Measurements from ENCODE around the gene OPCML. TPM values are rescaled to one million over a fixed set of nuclear protein-coding genes. Genes with fewer than 3 reads are reported as not detected.

OPCML gene
- total RNA-seq, 4 donors from 2014 or later: 0.16 TPM; not detected in 3

- no peak overlapping the region for H3K4me3 ChIP-seq (ENCODE audit: low read depth, poor library complexity, severe bottlenecking)
- 68 to 69% methylated on average over 6 of the region's 6 CpGs for WGBS, 2 donors
- TF ChIP-seq, protein P1, sequence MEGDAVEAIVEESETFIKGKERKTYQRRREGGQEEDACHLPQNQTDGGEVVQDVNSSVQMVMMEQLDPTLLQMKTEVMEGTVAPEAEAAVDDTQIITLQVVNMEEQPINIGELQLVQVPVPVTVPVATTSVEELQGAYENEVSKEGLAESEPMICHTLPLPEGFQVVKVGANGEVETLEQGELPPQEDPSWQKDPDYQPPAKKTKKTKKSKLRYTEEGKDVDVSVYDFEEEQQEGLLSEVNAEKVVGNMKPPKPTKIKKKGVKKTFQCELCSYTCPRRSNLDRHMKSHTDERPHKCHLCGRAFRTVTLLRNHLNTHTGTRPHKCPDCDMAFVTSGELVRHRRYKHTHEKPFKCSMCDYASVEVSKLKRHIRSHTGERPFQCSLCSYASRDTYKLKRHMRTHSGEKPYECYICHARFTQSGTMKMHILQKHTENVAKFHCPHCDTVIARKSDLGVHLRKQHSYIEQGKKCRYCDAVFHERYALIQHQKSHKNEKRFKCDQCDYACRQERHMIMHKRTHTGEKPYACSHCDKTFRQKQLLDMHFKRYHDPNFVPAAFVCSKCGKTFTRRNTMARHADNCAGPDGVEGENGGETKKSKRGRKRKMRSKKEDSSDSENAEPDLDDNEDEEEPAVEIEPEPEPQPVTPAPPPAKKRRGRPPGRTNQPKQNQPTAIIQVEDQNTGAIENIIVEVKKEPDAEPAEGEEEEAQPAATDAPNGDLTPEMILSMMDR (IDR thresholded peaks at IDR 0.05): no peak
- TF ChIP-seq POLR2A (IDR thresholded peaks at IDR 0.05): no peak
- intact Hi-C loops (cut with DNase I; ENCODE audit: low total_unique reads): no loop called here
- no peak for DNase-seq (ENCODE audit: low spot score in 2 of 2)
Observed at GRCh38 chr11:132519241-132519815, 1013.0 kb downstream of the OPCML start.

DNA sequence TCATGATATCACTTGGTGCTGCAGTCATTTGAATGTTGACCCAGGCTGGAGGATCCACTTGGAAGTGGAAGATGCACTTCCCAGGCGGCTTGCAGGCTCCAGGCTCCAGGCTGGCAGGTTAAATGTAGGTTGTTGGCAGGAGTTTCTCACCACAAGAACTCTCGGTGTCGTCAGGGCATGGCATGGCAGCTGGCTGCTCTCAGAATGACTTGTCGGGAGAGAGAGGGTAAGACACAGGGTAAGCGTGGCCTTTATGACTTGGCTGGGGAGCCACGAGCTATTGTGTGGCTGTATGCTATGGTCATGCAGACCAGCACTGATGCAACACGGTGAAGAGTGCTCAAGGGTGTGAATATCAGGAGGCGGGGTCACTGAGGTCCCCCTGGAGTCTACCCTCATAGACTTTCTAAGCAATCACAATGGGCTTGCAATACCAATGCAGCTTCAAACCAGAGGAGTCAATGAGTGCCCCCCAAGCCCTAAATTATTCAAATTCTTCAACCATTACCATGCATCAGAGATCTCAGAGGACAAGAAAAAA lies 1027.7 kb downstream of the OPCML start:
- TF ChIP-seq POLR2A (IDR thresholded peaks at IDR 0.05): no peak
- TF ChIP-seq, protein P1 (IDR thresholded peaks at IDR 0.05): no peak
- intact Hi-C loops (cut with DNase I; ENCODE audit: low total_unique reads): no loop called here
- whole genome bisulfite sequencing, 2 donors: 72 to 77% methylated on average over 8 of the region's 8 CpGs
- H3K4me3 ChIP-seq (ENCODE audit: low read depth, poor library complexity, severe bottlenecking): no peak overlapping the region
- no peak for DNase-seq (ENCODE audit: low spot score in 2 of 2)

GRCh38 chr11:132501356-132501755 lies 1030.9 kb downstream of the OPCML start:
- no peak for TF ChIP-seq POLR2A (IDR thresholded peaks at IDR 0.05)
- TF ChIP-seq, protein P1 (IDR thresholded peaks at IDR 0.05): no peak
- intact Hi-C loops (cut with DNase I; ENCODE audit: low total_unique reads): no loop called here
- no peak for DNase-seq (ENCODE audit: low spot score in 2 of 2)
- WGBS, 2 donors: 80 to 87% methylated on average over 4 of the region's 4 CpGs
- H3K4me3 ChIP-seq (ENCODE audit: low read depth, poor library complexity, severe bottlenecking): no peak overlapping the region

DNA sequence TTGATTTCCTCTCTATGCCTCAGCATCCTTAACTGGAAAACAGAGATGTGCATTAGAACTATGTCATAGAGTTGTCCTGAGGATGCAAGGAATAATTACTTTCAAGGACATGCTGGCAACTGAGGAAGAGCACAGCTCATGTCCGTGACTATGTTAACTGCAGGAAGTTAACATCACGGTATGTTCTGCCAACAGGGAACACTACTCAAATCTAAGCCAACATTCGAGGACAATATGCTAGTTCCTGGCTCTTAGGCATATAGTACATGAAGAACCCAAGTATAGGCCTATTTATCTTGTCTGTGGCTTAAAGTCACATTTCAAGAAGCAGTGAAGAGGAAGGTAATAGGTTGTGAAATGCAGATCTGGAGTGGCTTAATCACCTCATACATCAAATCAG lies 1032.6 kb downstream of the OPCML start:
- intact Hi-C loops (cut with DNase I; ENCODE audit: low total_unique reads): no loop called here
- TF ChIP-seq, protein P1 (IDR thresholded peaks at IDR 0.05): no peak
- TF ChIP-seq POLR2A (IDR thresholded peaks at IDR 0.05): no peak
- 51 to 79% methylated on average over 3 of the region's 3 CpGs for WGBS, 2 donors
- H3K4me3 ChIP-seq (ENCODE audit: low read depth, poor library complexity, severe bottlenecking): no peak overlapping the region
- DNase-seq (ENCODE audit: low spot score in 2 of 2): no peak

- no peak overlapping the region for H3K4me3 ChIP-seq (ENCODE audit: low read depth, poor library complexity, severe bottlenecking)
- TF ChIP-seq, protein P1 (IDR thresholded peaks at IDR 0.05): no peak
- TF ChIP-seq POLR2A (IDR thresholded peaks at IDR 0.05): no peak
- intact Hi-C loops (cut with DNase I; ENCODE audit: low total_unique reads): no loop called here
- no peak for DNase-seq (ENCODE audit: low spot score in 2 of 2)
Observed at GRCh38 chr11:132496341-132496740, 1036.0 kb downstream of the OPCML start.

- intact Hi-C loops (cut with DNase I; ENCODE audit: low total_unique reads): no loop called here
- TF ChIP-seq, protein P1 (IDR thresholded peaks at IDR 0.05): no peak
- no peak for TF ChIP-seq POLR2A (IDR thresholded peaks at IDR 0.05)
- no peak for DNase-seq (ENCODE audit: low spot score in 2 of 2)
- WGBS, 2 donors: 56 to 61% methylated on average over 4 of the region's 4 CpGs
- no peak overlapping the region for H3K4me3 ChIP-seq (ENCODE audit: low read depth, poor library complexity, severe bottlenecking)
Observed at GRCh38 chr11:132493801-132494200, 1038.5 kb downstream of the OPCML start.

Data from lower leg skin (tissue), 4 donors.